Right lobe of liver (tissue), 4 donors: Measurements from ENCODE around the gene FIGN.

ENCODE experiments used
- CTCF ChIP-seq, 4 donors: fragments of 200-600 bp in 3 of 4; fragments of 450-650 bp in 1 of 4; IDR thresholded peaks; one replicate each; pipeline versions ENCODE4 v1.5.1 to v1.8.0; 2016 to 2022; ENCODE audit warnings: antibody characterized with exemption in 4 of 4, mild to moderate bottlenecking in 2 of 4
- POLR2A ChIP-seq: fragments of 450-650 bp; IDR thresholded peaks from one replicate; pipeline ENCODE4 v1.6.1; 2017; ENCODE audit warnings: antibody characterized with exemption, mild to moderate bottlenecking
- donor health status: DM: no; HTN: no; CAD: no.
- donor health status: DM: no; HTN: no; CAD: no.
- donor health status: DM: no; HTN: yes; CAD: no.

- no peak for TF ChIP-seq CTCF (IDR thresholded peaks at IDR 0.05)
- TF ChIP-seq POLR2A, result no peak
Measured at GRCh38 chr2:163611557-163611906, 124.3 kb downstream of the FIGN start.
